Endothelial cell of umbilical vein (primary cell): Measurements from ENCODE around the gene C20orf144. TPM values are rescaled to one million over a fixed set of nuclear protein-coding genes. Genes with fewer than 3 reads are reported as not detected.

Experiments used
- BruUV-seq: library from RNA; stranded (reverse); fragments of 400-500 nt; replicated peaks from 2 replicates; lab custom pipeline; 2021; lab: Mats Ljungman, UMichigan
- CTCF ChIA-PET: fragments of 300-600, 350-600 bp; sonication (Branson Sonifier 250); formaldehyde crosslinking; loops from one replicate; lab custom pipeline; 2021; ENCODE audit warnings: antibody characterized with exemption, inconsistent platforms; lab: Charles Lee
- POLR2A ChIA-PET: fragments of 300-600, 350-600 bp; sonication (Branson Sonifier 250); formaldehyde crosslinking; loops from one replicate; lab custom pipeline; 2021; ENCODE audit warnings: antibody characterized with exemption, inconsistent platforms; lab: Charles Lee
- DNase-seq: peaks from one replicate; pipeline ENCODE4 v3.0.0-alpha.2; 2011; ENCODE audit warnings: low read depth, low spot score
- FAIRE-seq: peaks from 2 replicates; lab custom pipeline; 2011; peaks lifted over from hg19 to GRCh38; lab: Jason Lieb, UNC
- H2AFZ ChIP-seq: 2 replicates; pipeline ENCODE4 v1.6.0; 2012; ENCODE audit warnings: low read depth, low read length, control low read depth, inconsistent platforms
- H3K27ac ChIP-seq: 2 replicates; pipeline ENCODE4 v1.5.1; 2011; ENCODE audit warnings: low read depth, mild to moderate bottlenecking, control low read depth, low read length, moderate library complexity; ENCODE audit not compliant: insufficient read depth
- H3K27me3 ChIP-seq, 2 experiments: 2 replicates each; pipeline versions ENCODE4 v1.6.0 to v1.6.1; 2011; ENCODE audit warnings: low read length in 2 of 2, mixed read lengths in 1 of 2; ENCODE audit not compliant: control insufficient read depth in 2 of 2, insufficient read depth in 2 of 2
- H3K36me3 ChIP-seq, 2 experiments: 2 replicates in 1 of 2; 3 replicates in 1 of 2; pipeline ENCODE4 v1.5.1; 2011; ENCODE audit warnings: low read length in 2 of 2, mild to moderate bottlenecking in 1 of 2, moderate library complexity in 1 of 2; ENCODE audit not compliant: control insufficient read depth in 2 of 2, insufficient read depth in 2 of 2; ENCODE audit errors: extremely low read depth in 1 of 2
- H3K4me1 ChIP-seq: 3 replicates; pipeline ENCODE4 v1.5.1; 2011; ENCODE audit warnings: mild to moderate bottlenecking, low read length; ENCODE audit not compliant: control insufficient read depth, insufficient read depth; ENCODE audit errors: extremely low read depth
- H3K4me2 ChIP-seq: 2 replicates; pipeline ENCODE4 v1.6.1; 2011; ENCODE audit warnings: low read length, control low read depth, mixed read lengths; ENCODE audit not compliant: insufficient read depth
- H3K4me3 ChIP-seq, 3 experiments: fragments of 200-600 bp in 1 of 3; sonication (generic), shearing (Covaris generic) in 1 of 3; replicated peaks in 1 of 3; 2 replicates each; pipeline ENCODE4 v1.5.1; 2011 to 2016; ENCODE audit warnings: control low read depth in 3 of 3, low read length in 3 of 3, mild to moderate bottlenecking in 2 of 3, inconsistent platforms in 1 of 3, low read depth in 1 of 3, moderate library complexity in 1 of 3; ENCODE audit not compliant: insufficient read depth in 1 of 3
- H3K79me2 ChIP-seq: 2 replicates; pipeline ENCODE4 v1.6.0; 2012; ENCODE audit warnings: low read length, inconsistent platforms; ENCODE audit not compliant: control insufficient read depth, insufficient read depth
- H3K9ac ChIP-seq: replicated peaks from 2 replicates; pipeline ENCODE3; 2011; ENCODE audit warnings: low read length, control low read depth; ENCODE audit not compliant: insufficient read depth; ENCODE audit errors: extremely low read depth
- H3K9me1 ChIP-seq: replicated peaks from 3 replicates; pipeline ENCODE4 v1.6.0; 2011; ENCODE audit warnings: mild to moderate bottlenecking, low read length; ENCODE audit not compliant: control insufficient read depth, insufficient read depth; ENCODE audit errors: extremely low read depth
- H3K9me3 ChIP-seq: replicated peaks from 2 replicates; pipeline ENCODE4 v1.5.1; 2012; ENCODE audit warnings: low read length, inconsistent platforms; ENCODE audit not compliant: control insufficient read depth, insufficient read depth
- H4K20me1 ChIP-seq: replicated peaks from 2 replicates; pipeline ENCODE3; 2011; ENCODE audit warnings: mild to moderate bottlenecking, low read length; ENCODE audit not compliant: control insufficient read depth, insufficient read depth; ENCODE audit errors: extremely low read depth
- CTCF ChIP-seq, 2 donors: IDR thresholded peaks; 1 replicate in 1 of 2; 2 replicates in 1 of 2; pipeline ENCODE4 v1.5.1; 2011; ENCODE audit warnings: low read length in 2 of 2, mild to moderate bottlenecking in 2 of 2, moderate library complexity in 2 of 2, control low read depth in 1 of 2, inconsistent platforms in 1 of 2, low read depth in 1 of 2; ENCODE audit not compliant: insufficient read depth in 1 of 2; ENCODE audit errors: extremely low read depth in 1 of 2
- EZH2 ChIP-seq: IDR thresholded peaks from 2 replicates; pipeline ENCODE4 v1.6.1; 2012; ENCODE audit warnings: borderline replicate concordance, low read depth, mild to moderate bottlenecking, moderate library complexity, low read length, inconsistent platforms; ENCODE audit not compliant: severe bottlenecking
- FOS ChIP-seq: IDR thresholded peaks from 2 replicates; pipeline ENCODE4 v1.6.1; 2011; ENCODE audit warnings: mild to moderate bottlenecking, low read length, moderate library complexity, borderline replicate concordance; ENCODE audit not compliant: insufficient read depth
- GATA2 ChIP-seq: IDR thresholded peaks from 2 replicates; pipeline ENCODE4 v1.7.0; 2011; ENCODE audit warnings: low read depth, mild to moderate bottlenecking, moderate library complexity, mixed read lengths, low read length; ENCODE audit not compliant: insufficient read length, insufficient read depth
- JUN ChIP-seq: IDR thresholded peaks from 2 replicates; pipeline ENCODE4 v1.6.1; 2011; ENCODE audit warnings: borderline replicate concordance, low read depth; ENCODE audit not compliant: insufficient read length, insufficient read depth
- MAX ChIP-seq: IDR thresholded peaks from 2 replicates; pipeline ENCODE4 v1.6.1; 2011; ENCODE audit not compliant: insufficient read depth, insufficient read length
- MYC ChIP-seq: IDR thresholded peaks from one replicate; pipeline ENCODE4 v1.6.1; 2011; ENCODE audit warnings: mild to moderate bottlenecking, low read depth, low read length
- POLR2A ChIP-seq: IDR thresholded peaks from 2 replicates; pipeline ENCODE4 v1.6.1; 2012; ENCODE audit warnings: low read depth, mild to moderate bottlenecking, control low read depth, low read length
- POLR2AphosphoS5 ChIP-seq: IDR thresholded peaks from 2 replicates; pipeline ENCODE4 v1.6.1; 2012; ENCODE audit warnings: low read depth, mild to moderate bottlenecking, control low read depth, low read length, moderate library complexity; ENCODE audit not compliant: insufficient read depth
- dilution Hi-C: fragments of 300-500 bp; cut with MboI; formaldehyde crosslinking; loops from one replicate; pipeline ENCODE4 v1.15.0; 2019; ENCODE audit warnings: low sequenced_read_pairs; ENCODE audit not compliant: extremely low pct_ligation_motif_present
- intact Hi-C: fragments of 100-400 bp; cut with micrococcal nuclease; formaldehyde crosslinking; loops from one replicate; pipeline ENCODE4 v1.10.0; 2022
- polyA plus RNA-seq, 4 experiments: library from polyadenylated mRNA; depleted of rRNA in 3 of 4; stranded (reverse) in 3 of 4; unstranded in 1 of 4; fragments of >200 nt; gene quantifications; 2 replicates each; pipeline versions ENCODE4 v1.2.1 to v1.2.3, GENCODE V29; 2011 to 2012; ENCODE audit warnings: missing spikeins in 1 of 4
- total RNA-seq: library from RNA; stranded (reverse); gene quantifications from 2 replicates; pipeline ENCODE4 v1.2.3, GENCODE V29; 2021

The C20orf144 gene
- total and polyA plus RNA-seq, 2 donors (not counting 3 experiments of a cell fraction or from before 2014, with no cell fraction given), result not detected

GRCh38 chr20:33668466-33669155 lies 6.5 kb downstream of the C20orf144 start:
- no peaks in the 10 kb centered on the region for H4K20me1 ChIP-seq
- peaks cover 0 to 2% of the 10 kb centered on the region in 2 experiments for H3K36me3 ChIP-seq
- no peaks in the 10 kb centered on the region for H3K27me3 ChIP-seq
- H2AFZ ChIP-seq, result no peak overlapping the region
- H3K4me3 ChIP-seq, result no peak overlapping the region
- CTCF ChIA-PET, result interaction anchor here (0.5 to 3.3 kb wide), 32 partner anchors 11 to 458 kb away, joined by 3 to 36 read pairs (median 4); partner anchors contain the start of genes CBFA2T2, CDK5RAP1, PXMP4 and SNTA1
- dilution Hi-C loops, result no loop called here
- no peak overlapping the region for H3K27ac ChIP-seq
- H3K9me3 ChIP-seq, result no peaks in the 10 kb centered on the region
- no peaks in the 10 kb centered on the region for H3K79me2 ChIP-seq
- peaks cover 19% of the 10 kb centered on the region for H3K4me1 ChIP-seq
- POLR2A ChIA-PET, result interaction anchor here (1.4 kb wide), 1 partner anchor 15 kb away, joined by 4 read pairs; no protein-coding TSS in a partner anchor
- no peak for FAIRE-seq
- intact Hi-C loops, result loop anchor here (1.0 to 10.0 kb wide), 4 partner anchors 212 to 461 kb away; partner anchors contain the start of gene RALY
- no peaks in the 10 kb centered on the region for H3K9me1 ChIP-seq
- no peak overlapping the region for H3K4me2 ChIP-seq
- no peak for DNase-seq
- BruUV-seq, result no TSS peak
- H3K9ac ChIP-seq, result no peak overlapping the region
- TF ChIP-seq POLR2A, result no peak
- no peak for TF ChIP-seq GATA2
- no peak for TF ChIP-seq MAX
- no peak for TF ChIP-seq MYC
- TF ChIP-seq JUN, result no peak
- TF ChIP-seq POLR2AphosphoS5, result no peak
- no peak for TF ChIP-seq CTCF (IDR thresholded peaks at IDR 0.05; ENCODE audit: extremely low read depth in 1 of 2, insufficient read depth in 1 of 2, low read depth in 1 of 2, low read length in 2 of 2)
- no peak for TF ChIP-seq FOS
- no peak for TF ChIP-seq EZH2
